OCI-LY3 (cell line): Measurements from ENCODE around the gene MEX3D.

Experiments used
- EZH2phosphoT487 ChIP-seq: fragments of 200-600 bp; shearing (Covaris generic); IDR thresholded peaks from 2 replicates; pipeline ENCODE4 v1.6.1; 2018; ENCODE audit warnings: antibody characterized with exemption, mixed run types, low read depth
- TF ChIP-seq, protein P1 (sequence below): fragments of 200-600, 300-600 bp; sonication (generic); IDR thresholded peaks from 2 replicates; pipeline ENCODE4 v1.5.1; 2014; ENCODE audit warnings: antibody characterized with exemption, low read length, low read depth

DNA sequence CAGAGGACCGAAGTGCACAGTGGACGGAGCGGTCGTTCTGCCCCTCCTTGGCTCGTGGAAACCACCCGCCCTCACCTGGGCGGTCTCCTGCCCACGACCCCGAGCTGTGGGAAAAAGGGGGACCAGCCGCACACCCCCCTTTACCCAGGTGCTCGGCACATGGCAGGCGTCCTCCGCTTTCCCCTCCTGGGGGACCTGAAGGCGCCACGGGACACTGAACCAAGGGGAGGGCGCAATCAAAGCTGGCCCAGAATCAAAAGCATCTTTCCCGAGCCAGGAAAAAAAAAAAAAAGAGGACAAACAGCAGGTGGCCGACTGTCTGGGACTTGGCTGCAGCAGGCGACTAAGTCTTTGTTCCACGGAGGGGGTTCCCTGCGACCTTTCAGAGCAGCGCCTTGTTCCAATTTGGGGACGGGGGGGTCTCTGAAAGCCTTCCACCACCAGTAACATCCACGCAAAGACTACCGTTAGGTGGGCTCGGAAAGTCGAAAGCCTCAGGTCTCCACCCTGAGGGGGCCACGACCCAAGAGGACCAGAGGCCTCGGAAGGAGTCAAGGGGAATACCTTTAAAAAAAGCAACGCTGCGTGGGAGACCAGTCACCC lies 23.4 kb upstream of the MEX3D start:
- TF ChIP-seq, protein P1, sequence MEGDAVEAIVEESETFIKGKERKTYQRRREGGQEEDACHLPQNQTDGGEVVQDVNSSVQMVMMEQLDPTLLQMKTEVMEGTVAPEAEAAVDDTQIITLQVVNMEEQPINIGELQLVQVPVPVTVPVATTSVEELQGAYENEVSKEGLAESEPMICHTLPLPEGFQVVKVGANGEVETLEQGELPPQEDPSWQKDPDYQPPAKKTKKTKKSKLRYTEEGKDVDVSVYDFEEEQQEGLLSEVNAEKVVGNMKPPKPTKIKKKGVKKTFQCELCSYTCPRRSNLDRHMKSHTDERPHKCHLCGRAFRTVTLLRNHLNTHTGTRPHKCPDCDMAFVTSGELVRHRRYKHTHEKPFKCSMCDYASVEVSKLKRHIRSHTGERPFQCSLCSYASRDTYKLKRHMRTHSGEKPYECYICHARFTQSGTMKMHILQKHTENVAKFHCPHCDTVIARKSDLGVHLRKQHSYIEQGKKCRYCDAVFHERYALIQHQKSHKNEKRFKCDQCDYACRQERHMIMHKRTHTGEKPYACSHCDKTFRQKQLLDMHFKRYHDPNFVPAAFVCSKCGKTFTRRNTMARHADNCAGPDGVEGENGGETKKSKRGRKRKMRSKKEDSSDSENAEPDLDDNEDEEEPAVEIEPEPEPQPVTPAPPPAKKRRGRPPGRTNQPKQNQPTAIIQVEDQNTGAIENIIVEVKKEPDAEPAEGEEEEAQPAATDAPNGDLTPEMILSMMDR: no peak
- no peak for TF ChIP-seq EZH2phosphoT487
